ACC112 (cell line): ENCODE data around the gene MT1E.

ENCODE experiments used
- H2AFZ ChIP-seq: fragments of 200-600 bp; sonication (generic); one replicate; pipeline ENCODE4 v1.6.0; 2017; ENCODE audit warnings: antibody characterized with exemption, low read length; ENCODE audit not compliant: unreplicated experiment
- H3K27ac ChIP-seq: fragments of 200-600 bp; sonication (generic); 2 replicates; pipeline ENCODE4 v1.5.1; 2014; ENCODE audit warnings: low read depth, mild to moderate bottlenecking, antibody characterized with exemption, low read length, moderate library complexity
- H3K27me3 ChIP-seq: fragments of 200-600 bp; sonication (generic); 2 replicates; pipeline ENCODE4 v1.6.1; 2014; ENCODE audit warnings: mild to moderate bottlenecking, antibody characterized with exemption, low read length, moderate library complexity, mixed read lengths; ENCODE audit not compliant: insufficient read depth
- H3K36me3 ChIP-seq: fragments of 200-600 bp; sonication (generic); 2 replicates; pipeline ENCODE4 v1.6.1; 2016; ENCODE audit warnings: mild to moderate bottlenecking, antibody characterized with exemption, low read length, moderate library complexity, mixed read lengths; ENCODE audit not compliant: insufficient read depth
- H3K4me1 ChIP-seq: fragments of 200-600 bp; sonication (generic); one replicate; pipeline ENCODE4 v1.6.1; 2016; ENCODE audit warnings: low read length, mixed read lengths; ENCODE audit not compliant: insufficient read depth, unreplicated experiment, control insufficient read depth
- H3K4me3 ChIP-seq: fragments of 200-600 bp; sonication (generic); 2 replicates; pipeline ENCODE4 v1.5.1; 2014; ENCODE audit warnings: mild to moderate bottlenecking, low read depth, low read length
- H3K79me2 ChIP-seq: fragments of 200-600 bp; sonication (generic); one replicate; pipeline ENCODE4 v1.6.0; 2016; ENCODE audit warnings: low read length; ENCODE audit not compliant: control insufficient read depth, unreplicated experiment, insufficient read depth

The MT1E gene

GRCh38 chr16:56591377-56592060 lies 34.1 kb upstream of the MT1E start:
- Histone ChIP-seq H3K79me2 (no peaks in the 10 kb centered on the region), H3K27ac (no peak overlapping the region), H3K36me3 (no peaks in the 10 kb centered on the region), H3K4me1 (no peaks in the 10 kb centered on the region), H3K27me3 (peaks cover 24% of the 10 kb centered on the region), H3K4me3 (no peak overlapping the region), H2AFZ (no peak overlapping the region)

GRCh38 chr16:56593573-56594291 lies 31.8 kb upstream of the MT1E start:
- Histone ChIP-seq H3K36me3 (no peaks in the 10 kb centered on the region), H2AFZ (no peak overlapping the region), H3K27me3 (peaks cover 17% of the 10 kb centered on the region)

GRCh38 chr16:56594292-56594619 lies 31.3 kb upstream of the MT1E start:
- peaks cover 12% of the 10 kb centered on the region; the same call in 1 of the 2 replicates for H3K27me3 ChIP-seq
- H3K27ac ChIP-seq: no peak overlapping the region
- H3K4me1 ChIP-seq: no peaks in the 10 kb centered on the region
- no peaks in the 10 kb centered on the region for H3K36me3 ChIP-seq
- H3K4me3 ChIP-seq: no peak overlapping the region
- no peak overlapping the region for H2AFZ ChIP-seq
- H3K79me2 ChIP-seq: no peaks in the 10 kb centered on the region

More at GRCh38 chr16:56593573-56594291, 31.8 kb upstream of the MT1E start:
- Histone ChIP-seq H3K4me1 (no peaks in the 10 kb centered on the region), H3K4me3 (no peak overlapping the region), H3K79me2 (no peaks in the 10 kb centered on the region), H3K27ac (no peak overlapping the region)

- H3K79me2 ChIP-seq: no peaks in the 10 kb centered on the region
- no peaks in the 10 kb centered on the region for H3K27me3 ChIP-seq
- peak overlapping the region; percentile 28 for H2AFZ ChIP-seq
- peak overlapping the region; percentile 45; the same call in 1 of the 2 replicates for H3K4me3 ChIP-seq
- H3K36me3 ChIP-seq: no peaks in the 10 kb centered on the region
- peaks cover 6% of the 10 kb centered on the region for H3K4me1 ChIP-seq
- no peak overlapping the region for H3K27ac ChIP-seq
Measured at GRCh38 chr16:56600398-56600999, 25.1 kb upstream of the MT1E start.

- H3K27me3 ChIP-seq: no peaks in the 10 kb centered on the region
- H3K27ac ChIP-seq: no peak overlapping the region
- H3K36me3 ChIP-seq: no peaks in the 10 kb centered on the region
- H3K4me3 ChIP-seq: no peak overlapping the region
- H2AFZ ChIP-seq: no peak overlapping the region
- peaks cover 14% of the 10 kb centered on the region for H3K4me1 ChIP-seq
- no peaks in the 10 kb centered on the region for H3K79me2 ChIP-seq
Measured at GRCh38 chr16:56601325-56601724, 24.3 kb upstream of the MT1E start.

- peaks cover 24% of the 10 kb centered on the region for H3K4me1 ChIP-seq
- H3K36me3 ChIP-seq: 0 out of 2 replicates have a peak, but pooled peaks cover 1% of the 10 kb centered on the region
- H3K27me3 ChIP-seq: no peaks in the 10 kb centered on the region
- no peak overlapping the region for H2AFZ ChIP-seq
- H3K4me3 ChIP-seq: no peak overlapping the region
- peaks cover under 1% of the 10 kb centered on the region for H3K79me2 ChIP-seq
- no peak overlapping the region for H3K27ac ChIP-seq
Measured at GRCh38 chr16:56603589-56603988, 22.0 kb upstream of the MT1E start.

- Histone ChIP-seq H3K27me3 (no peaks in the 10 kb centered on the region), H3K79me2 (peaks cover 9% of the 10 kb centered on the region), H3K4me3 (no peak overlapping the region), H3K36me3 (peaks cover 5% of the 10 kb centered on the region; the same call in 1 of the 2 replicates), H3K4me1 (peaks cover 24% of the 10 kb centered on the region), H3K27ac (peak overlapping the region; percentile 99), H2AFZ (no peak overlapping the region)
Measured at GRCh38 chr16:56604966-56605365, 20.6 kb upstream of the MT1E start.

- H3K4me1 ChIP-seq: peaks cover 29% of the 10 kb centered on the region
- H3K79me2 ChIP-seq: peaks cover 9% of the 10 kb centered on the region
- H3K27me3 ChIP-seq: no peaks in the 10 kb centered on the region
- H3K27ac ChIP-seq: peak overlapping the region; percentile 99
- no peak overlapping the region for H2AFZ ChIP-seq
- peaks cover 5% of the 10 kb centered on the region; the same call in 1 of the 2 replicates for H3K36me3 ChIP-seq
- H3K4me3 ChIP-seq: peak overlapping the region; percentile 92; the same call in 1 of the 2 replicates
Measured at GRCh38 chr16:56605475-56605874, 20.1 kb upstream of the MT1E start.

- peak overlapping the region; percentile 99 for H3K27ac ChIP-seq
- H3K4me3 ChIP-seq: peak overlapping the region; percentile 92
- H2AFZ ChIP-seq: no peak overlapping the region
- peaks cover 9% of the 10 kb centered on the region for H3K79me2 ChIP-seq
- H3K36me3 ChIP-seq: peaks cover 5% of the 10 kb centered on the region; the same call in 1 of the 2 replicates
- H3K4me1 ChIP-seq: peaks cover 35% of the 10 kb centered on the region
- no peaks in the 10 kb centered on the region for H3K27me3 ChIP-seq
Measured at GRCh38 chr16:56606071-56606475, 19.5 kb upstream of the MT1E start.

- Histone ChIP-seq H3K79me2 (peaks cover 9% of the 10 kb centered on the region), H3K27me3 (no peaks in the 10 kb centered on the region), H3K4me1 (peaks cover 41% of the 10 kb centered on the region), H3K4me3 (peak overlapping the region; percentile 92), H3K27ac (peak overlapping the region; percentile 99), H3K36me3 (peaks cover 5% of the 10 kb centered on the region; the same call in 1 of the 2 replicates), H2AFZ (no peak overlapping the region)
Measured at GRCh38 chr16:56606476-56607108, 19.0 kb upstream of the MT1E start.
